DOHH2 (cell line): Measurements from ENCODE around the gene ILKAP.
A peak's percentile ranks its signal among the peaks of the same experiment; 100 is the strongest.

Source experiments
- H3F3A ChIP-seq: fragments of 200-600 bp; sonication (generic), shearing (Covaris generic); 2 replicates; pipeline ENCODE4 v1.6.0; 2016; ENCODE audit warnings: antibody characterized with exemption, mild to moderate bottlenecking; ENCODE audit not compliant: control insufficient read depth, insufficient read depth
- H3K27ac ChIP-seq: fragments of 200-600 bp; sonication (generic); 2 replicates; pipeline ENCODE4 v1.5.1; 2014; ENCODE audit warnings: low read depth, mild to moderate bottlenecking, low read length, moderate library complexity
- H3K27me3 ChIP-seq: fragments of 200-600 bp; sonication (generic); 2 replicates; pipeline ENCODE4 v1.6.1; 2014; ENCODE audit warnings: mild to moderate bottlenecking, low read length, mixed read lengths; ENCODE audit not compliant: control insufficient read depth
- H3K36me3 ChIP-seq: fragments of 200-600 bp; sonication (generic); 2 replicates; pipeline ENCODE4 v1.6.1; 2014; ENCODE audit warnings: mild to moderate bottlenecking, low read length, moderate library complexity, mixed read lengths; ENCODE audit not compliant: control insufficient read depth
- H3K4me1 ChIP-seq: fragments of 200-600 bp; sonication (generic); 2 replicates; pipeline ENCODE4 v1.6.1; 2014; ENCODE audit warnings: mild to moderate bottlenecking, low read length, mixed read lengths; ENCODE audit not compliant: control insufficient read depth
- H3K4me2 ChIP-seq: fragments of 200-600 bp; sonication (generic); 2 replicates; pipeline ENCODE4 v1.6.0; 2014; ENCODE audit warnings: mild to moderate bottlenecking, low read length, moderate library complexity
- H3K4me3 ChIP-seq: fragments of 200-600 bp; sonication (generic); 2 replicates; pipeline ENCODE4 v1.5.1; 2014; ENCODE audit warnings: mild to moderate bottlenecking, low read length, mixed read lengths
- H3K79me2 ChIP-seq: fragments of 200-600 bp; sonication (generic); 2 replicates; pipeline ENCODE4 v1.6.1; 2014; ENCODE audit warnings: mild to moderate bottlenecking, low read length, mixed read lengths; ENCODE audit not compliant: control insufficient read depth
- H3K9me2 ChIP-seq: fragments of 200-600 bp; sonication (generic); replicated peaks from 2 replicates; pipeline ENCODE4 v1.6.1; 2014; ENCODE audit warnings: mild to moderate bottlenecking, low read length, mixed read lengths; ENCODE audit not compliant: control insufficient read depth
- H3K9me3 ChIP-seq: fragments of 200-600 bp; sonication (generic); 2 replicates; pipeline ENCODE4 v1.6.1; 2014; ENCODE audit warnings: antibody characterized with exemption, low read length, mixed read lengths; ENCODE audit not compliant: control insufficient read depth, insufficient read depth
- H4K20me1 ChIP-seq: fragments of 200-600 bp; sonication (generic); 2 replicates; pipeline ENCODE4 v1.6.0; 2014; ENCODE audit warnings: low read depth, mild to moderate bottlenecking, antibody characterized with exemption, low read length, moderate library complexity; ENCODE audit not compliant: control insufficient read depth, insufficient read depth
- CTCF ChIP-seq: fragments of 200-600 bp; sonication (generic); IDR thresholded peaks from one replicate; pipeline ENCODE4 v1.5.1; 2014; ENCODE audit warnings: antibody characterized with exemption, mild to moderate bottlenecking, low read depth, low read length; ENCODE audit not compliant: poor library complexity, severe bottlenecking
- EZH2phosphoT487 ChIP-seq: fragments of 200-600 bp; sonication (generic); IDR thresholded peaks from 2 replicates; pipeline ENCODE4 v1.6.1; 2017; ENCODE audit warnings: borderline replicate concordance, mild to moderate bottlenecking, antibody characterized with exemption, low read length, moderate library complexity, mixed read lengths

The ILKAP gene

GRCh38 chr2:238174291-238174690, 29.2 kb downstream of the ILKAP start:
- peaks cover 90% of the 10 kb centered on the region for H3K36me3 ChIP-seq
- no peak for TF ChIP-seq CTCF
- no peak for TF ChIP-seq EZH2phosphoT487
- no peak overlapping the region for H3K27ac ChIP-seq

GRCh38 chr2:238173692-238174091, 29.8 kb downstream of the ILKAP start:
- Histone ChIP-seq H3K36me3 (peaks cover 89% of the 10 kb centered on the region), H3K79me2 (no peaks in the 10 kb centered on the region), H3K27ac (no peak overlapping the region), H3K9me2 (no peaks in the 10 kb centered on the region), H3K4me1 (no peaks in the 10 kb centered on the region), H3K9me3 (no peaks in the 10 kb centered on the region), H3F3A (peaks cover 14% of the 10 kb centered on the region; the same call in 1 of the 2 replicates), H3K4me3 (no peak overlapping the region), H3K4me2 (no peak overlapping the region), H3K27me3 (no peaks in the 10 kb centered on the region), H4K20me1 (no peaks in the 10 kb centered on the region)
- TF ChIP-seq CTCF (peak; percentile 49), EZH2phosphoT487 (no peak)

More at GRCh38 chr2:238174291-238174690, 29.2 kb downstream of the ILKAP start:
- H3F3A ChIP-seq = peaks cover 14% of the 10 kb centered on the region; the same call in 1 of the 2 replicates
- H3K27me3 ChIP-seq = no peaks in the 10 kb centered on the region
- no peaks in the 10 kb centered on the region for H3K4me1 ChIP-seq
- no peaks in the 10 kb centered on the region for H3K9me2 ChIP-seq
- no peak overlapping the region for H3K4me2 ChIP-seq
- H3K9me3 ChIP-seq = no peaks in the 10 kb centered on the region
- H3K4me3 ChIP-seq = no peak overlapping the region
- H4K20me1 ChIP-seq = no peaks in the 10 kb centered on the region
- no peaks in the 10 kb centered on the region for H3K79me2 ChIP-seq

- Histone ChIP-seq H3F3A (peaks cover 14% of the 10 kb centered on the region; the same call in 1 of the 2 replicates), H3K9me3 (no peaks in the 10 kb centered on the region), H3K9me2 (no peaks in the 10 kb centered on the region), H4K20me1 (no peaks in the 10 kb centered on the region), H3K27ac (no peak overlapping the region), H3K79me2 (no peaks in the 10 kb centered on the region), H3K4me1 (no peaks in the 10 kb centered on the region), H3K27me3 (no peaks in the 10 kb centered on the region), H3K36me3 (peaks cover 83% of the 10 kb centered on the region), H3K4me2 (no peak overlapping the region), H3K4me3 (no peak overlapping the region)
- no peak for TF ChIP-seq EZH2phosphoT487
- TF ChIP-seq CTCF = no peak
These were observed 31.1 kb downstream of the ILKAP start for GRCh38 chr2:238172439-238172838.
